Caco-2 (cell line): ENCODE data around the gene SSBP1. TPM values are rescaled to one million over a fixed set of nuclear protein-coding genes. Genes with fewer than 3 reads are reported as not detected.

Experiments used
- BruUV-seq: library from RNA; stranded (reverse); fragments of 400-500 nt; replicated peaks from 2 replicates; lab custom pipeline; 2021; lab: Mats Ljungman, UMichigan
- CTCF ChIA-PET: fragments of 300-600 bp; sonication (Branson Sonifier 250); formaldehyde crosslinking; loops from one replicate; lab custom pipeline; 2022; ENCODE audit warnings: antibody characterized with exemption; lab: Charles Lee
- POLR2A ChIA-PET: fragments of 300-600 bp; sonication (Branson Sonifier 250); formaldehyde crosslinking; loops from one replicate; lab custom pipeline; 2022; ENCODE audit warnings: antibody characterized with exemption; lab: Charles Lee
- DNase-seq, 2 experiments: peaks; one replicate each; pipeline versions ENCODE4 v3.0.0 to v3.0.0-alpha.2; 2020 to 2022
- H3K27me3 ChIP-seq: replicated peaks from 2 replicates; pipeline ENCODE4 v1.6.0; 2011; ENCODE audit warnings: low read length; ENCODE audit not compliant: control insufficient read depth, insufficient read depth
- H3K36me3 ChIP-seq: 2 replicates; pipeline ENCODE4 v1.5.1; 2011; ENCODE audit warnings: low read length; ENCODE audit not compliant: control insufficient read depth, insufficient read depth
- H3K4me1 ChIP-seq: fragments of 250-450 bp; sonication (Bioruptor Pico); 2 replicates; pipeline ENCODE4 v1.5.1; 2020; ENCODE audit warnings: mild to moderate bottlenecking
- H3K4me3 ChIP-seq: 2 replicates; pipeline ENCODE4 v1.5.1; 2011; ENCODE audit warnings: low read depth, mild to moderate bottlenecking, control low read depth, low read length
- H3K9me3 ChIP-seq: fragments of 250-450 bp; sonication (Bioruptor Pico); 2 replicates; pipeline ENCODE4 v1.5.1; 2020; ENCODE audit warnings: mild to moderate bottlenecking, moderate library complexity
- H3K27ac Mint-ChIP-seq: one replicate; pipeline ENCODE4 v1.8.0; 2022; ENCODE audit warnings: mixed read lengths; ENCODE audit not compliant: unreplicated experiment
- H3K27me3 Mint-ChIP-seq: one replicate; pipeline ENCODE4 v1.8.0; 2022; ENCODE audit warnings: mixed read lengths; ENCODE audit not compliant: insufficient read depth, unreplicated experiment
- H3K36me3 Mint-ChIP-seq: one replicate; pipeline ENCODE4 v1.8.0; 2022; ENCODE audit warnings: mild to moderate bottlenecking, mixed read lengths; ENCODE audit not compliant: insufficient read depth, unreplicated experiment
- H3K4me1 Mint-ChIP-seq: one replicate; pipeline ENCODE4 v1.8.0; 2022; ENCODE audit warnings: low read depth, mixed read lengths; ENCODE audit not compliant: unreplicated experiment
- H3K4me3 Mint-ChIP-seq: one replicate; pipeline ENCODE4 v1.8.0; 2022; ENCODE audit warnings: mild to moderate bottlenecking, moderate library complexity, mixed read lengths; ENCODE audit not compliant: unreplicated experiment
- H3K9me3 Mint-ChIP-seq: one replicate; pipeline ENCODE4 v1.8.0; 2022; ENCODE audit warnings: mixed read lengths; ENCODE audit not compliant: unreplicated experiment
- CTCF ChIP-seq, 2 experiments: fragments of 200-600 bp in 1 of 2; IDR thresholded peaks; 1 replicate in 1 of 2; 2 replicates in 1 of 2; pipeline versions ENCODE4 v1.5.1 to v1.8.0; 2011 to 2022; ENCODE audit warnings: antibody characterized with exemption in 1 of 2, control low read depth in 1 of 2, inconsistent platforms in 1 of 2, low read depth in 1 of 2, low read length in 1 of 2, mild to moderate bottlenecking in 1 of 2, moderate library complexity in 1 of 2; ENCODE audit not compliant: insufficient read depth in 1 of 2, severe bottlenecking in 1 of 2, unreplicated experiment in 1 of 2
- intact Hi-C: fragments of 100-400 bp; cut with micrococcal nuclease; formaldehyde crosslinking; loops from one replicate; pipeline ENCODE4 v1.10.0; 2022; ENCODE audit not compliant: unreplicated experiment
- total RNA-seq: library from RNA; stranded (reverse); gene quantifications from 2 replicates; pipeline ENCODE4 v1.2.3, GENCODE V29; 2022

SSBP1 gene
- total RNA-seq, 1 experiment from 2014 or later, result 199 TPM

- H3K4me1 Mint-ChIP-seq, result no peaks in the 10 kb centered on the region
- no peak for TF ChIP-seq CTCF (IDR thresholded peaks at IDR 0.05; ENCODE audit: insufficient read depth in 1 of 2, low read depth in 1 of 2, low read length in 1 of 2, severe bottlenecking in 1 of 2, unreplicated experiment in 1 of 2)
- POLR2A ChIA-PET, result no interaction called here
- BruUV-seq, result no TSS peak
- no peak for DNase-seq
- no peaks in the 10 kb centered on the region for H3K36me3 ChIP-seq
- H3K9me3 Mint-ChIP-seq, result no peaks in the 10 kb centered on the region
- CTCF ChIA-PET, result interaction anchor here (0.7 kb wide), 1 partner anchor 135 kb away, joined by 3 read pairs; no protein-coding TSS in a partner anchor
- no peak within 1 kb of the TSS for H3K27ac Mint-ChIP-seq
- H3K4me3 Mint-ChIP-seq, result no peak within 1 kb of the TSS
- intact Hi-C loops, result no loop called here
- no peak within 1 kb of the TSS for H3K4me3 ChIP-seq
- H3K9me3 ChIP-seq, result no peaks in the 10 kb centered on the region
- no peaks in the 10 kb centered on the region for H3K27me3 ChIP-seq
- H3K4me1 ChIP-seq, result no peaks in the 10 kb centered on the region
- H3K36me3 Mint-ChIP-seq, result peaks cover 5% of the 10 kb centered on the region
- H3K27me3 Mint-ChIP-seq, result no peaks in the 10 kb centered on the region
Measured at GRCh38 chr7:141789917-141790316, 51.8 kb downstream of the SSBP1 start, which contains the start of gene TAS2R5. Gene TAS2R5 (plus strand): TSS chr7:141790217. CDS start chr7:141790362, 145 bp downstream.

GRCh38 chr7:141792526-141792925 lies 54.4 kb downstream of the SSBP1 start:
- intact Hi-C loops, result no loop called here
- H3K36me3 ChIP-seq, result no peaks in the 10 kb centered on the region
- Mint-ChIP-seq H3K36me3 (peaks cover 5% of the 10 kb centered on the region), H3K4me1 (no peaks in the 10 kb centered on the region), H3K9me3 (no peaks in the 10 kb centered on the region), H3K4me3 (no peak overlapping the region), H3K27ac (no peak overlapping the region), H3K27me3 (no peaks in the 10 kb centered on the region)
- no peak for DNase-seq
- no peaks in the 10 kb centered on the region for H3K4me1 ChIP-seq
- no peaks in the 10 kb centered on the region for H3K27me3 ChIP-seq
- no TSS peak for BruUV-seq
- TF ChIP-seq CTCF (IDR thresholded peaks at IDR 0.05; ENCODE audit: insufficient read depth in 1 of 2, low read depth in 1 of 2, low read length in 1 of 2, severe bottlenecking in 1 of 2, unreplicated experiment in 1 of 2), result no peak
- CTCF ChIA-PET, result interaction anchor here (0.7 kb wide), 1 partner anchor 143 kb away, joined by 3 read pairs; no protein-coding TSS in a partner anchor
- POLR2A ChIA-PET, result no interaction called here
- no peak overlapping the region for H3K4me3 ChIP-seq
- H3K9me3 ChIP-seq, result no peaks in the 10 kb centered on the region

Other genes starting within 250 kb of the SSBP1 start
- 32.3 and 32.8 TPM in 2 replicates for gene AGK, start 186.9 kb upstream of the SSBP1 start, total RNA-seq
- gene DENND11, start 36.2 kb upstream of the SSBP1 start, total RNA-seq, result 33.0 and 37.0 TPM in 2 replicates
- gene WEE2, start 30.0 kb upstream of the SSBP1 start, total RNA-seq, result 1.0 and 2.5 TPM in 2 replicates
- gene TAS2R3, start 25.7 kb downstream of the SSBP1 start, total RNA-seq, result 1.9 and 2.3 TPM in 2 replicates
- gene TAS2R4, start 38.3 kb downstream of the SSBP1 start, total RNA-seq, result 1.2 and 1.3 TPM in 2 replicates
- 1.7 TPM in 2 replicates for gene TAS2R5, start 51.9 kb downstream of the SSBP1 start, total RNA-seq
- not detected in 2 replicates for gene PRSS37, start 103.1 kb downstream of the SSBP1 start, total RNA-seq
- not detected in 2 replicates for gene OR9A4, start 178.0 kb downstream of the SSBP1 start, total RNA-seq
- not detected in 2 replicates for gene CLEC5A, start 208.6 kb downstream of the SSBP1 start, total RNA-seq
- gene TAS2R38, start 235.4 kb downstream of the SSBP1 start, total RNA-seq, result 0.37 TPM in 1 of 2 replicates, not detected in the other